Measurements from ENCODE around the gene DUSP7. TPM values are rescaled to one million over a fixed set of nuclear protein-coding genes. Genes with fewer than 3 reads are reported as not detected.

The DUSP7 gene
- total RNA-seq, 1 experiment from 2014 or later = 40.9 TPM

DNA sequence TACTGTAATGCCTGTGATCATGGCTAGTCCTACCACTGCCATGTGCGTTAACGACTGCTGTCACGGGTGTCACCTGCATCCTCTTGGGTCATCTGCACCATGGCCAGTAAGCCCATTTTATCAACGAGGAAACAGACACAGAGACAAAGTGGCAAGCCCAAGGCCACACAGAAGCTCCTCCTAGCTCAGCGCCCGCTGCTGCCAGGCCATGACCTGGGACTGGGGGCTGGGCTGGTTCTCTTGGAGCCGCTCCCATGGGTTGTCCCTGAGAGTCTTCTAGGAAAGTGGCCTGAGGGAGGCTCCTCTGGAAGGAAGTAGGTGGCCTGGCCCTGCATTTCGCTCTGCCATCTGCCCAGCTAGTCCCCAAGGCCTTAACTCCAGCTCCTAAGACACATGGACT is 4.9 kb downstream of the DUSP7 start:
- no peak for DNase-seq
- intact Hi-C loops (cut with micrococcal nuclease) = loop anchor here (10.0 kb wide), 1 partner anchor 163 kb away; no protein-coding TSS in a partner anchor
- ChIA-PET POLR2A (ENCODE audit: unreplicated experiment) (no interaction called here), CTCF (interaction anchor here (0.6 kb wide), 1 partner anchor 83 kb away, joined by 4 read pairs; no protein-coding TSS in a partner anchor)
- no peak overlapping the region for H3K4me2 ChIP-seq (ENCODE audit: low read length)
- BruUV-seq (replicated peaks) = no TSS peak
- H3K27me3 ChIP-seq (ENCODE audit: low read length) = no peaks in the 10 kb centered on the region
- H4K20me1 ChIP-seq (ENCODE audit: low read length) = peaks cover 10% of the 10 kb centered on the region
- H3K36me3 ChIP-seq (ENCODE audit: low read depth, low read length) = peaks cover 40% of the 10 kb centered on the region
- no peak overlapping the region for H3K9ac ChIP-seq (ENCODE audit: low read length)
- H3K9me2 ChIP-seq (replicated peaks; ENCODE audit: low read length) = no peaks in the 10 kb centered on the region
- TF ChIP-seq EZH2phosphoT487 (IDR thresholded peaks at IDR 0.05; ENCODE audit: borderline replicate concordance, low read length) (no peak), EZH2 (IDR thresholded peaks at IDR 0.05; ENCODE audit: low read length, unreplicated experiment) (no peak)
- TF ChIP-seq, protein P1, sequence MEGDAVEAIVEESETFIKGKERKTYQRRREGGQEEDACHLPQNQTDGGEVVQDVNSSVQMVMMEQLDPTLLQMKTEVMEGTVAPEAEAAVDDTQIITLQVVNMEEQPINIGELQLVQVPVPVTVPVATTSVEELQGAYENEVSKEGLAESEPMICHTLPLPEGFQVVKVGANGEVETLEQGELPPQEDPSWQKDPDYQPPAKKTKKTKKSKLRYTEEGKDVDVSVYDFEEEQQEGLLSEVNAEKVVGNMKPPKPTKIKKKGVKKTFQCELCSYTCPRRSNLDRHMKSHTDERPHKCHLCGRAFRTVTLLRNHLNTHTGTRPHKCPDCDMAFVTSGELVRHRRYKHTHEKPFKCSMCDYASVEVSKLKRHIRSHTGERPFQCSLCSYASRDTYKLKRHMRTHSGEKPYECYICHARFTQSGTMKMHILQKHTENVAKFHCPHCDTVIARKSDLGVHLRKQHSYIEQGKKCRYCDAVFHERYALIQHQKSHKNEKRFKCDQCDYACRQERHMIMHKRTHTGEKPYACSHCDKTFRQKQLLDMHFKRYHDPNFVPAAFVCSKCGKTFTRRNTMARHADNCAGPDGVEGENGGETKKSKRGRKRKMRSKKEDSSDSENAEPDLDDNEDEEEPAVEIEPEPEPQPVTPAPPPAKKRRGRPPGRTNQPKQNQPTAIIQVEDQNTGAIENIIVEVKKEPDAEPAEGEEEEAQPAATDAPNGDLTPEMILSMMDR (conservative IDR thresholded peaks at IDR 0.05; ENCODE audit: low read depth, low read length) = no peak
- no peak for ATAC-seq
- no peak overlapping the region for H2AFZ ChIP-seq (ENCODE audit: low read length)
- H3K27ac ChIP-seq (ENCODE audit: low read length) = no peak overlapping the region
- H3K79me2 ChIP-seq (ENCODE audit: low read length) = peaks cover 59% of the 10 kb centered on the region
- no peaks in the 10 kb centered on the region for H3K9me3 ChIP-seq (ENCODE audit: low read length)
- H3F3A ChIP-seq (ENCODE audit: low read length, unreplicated experiment) = no peaks in the 10 kb centered on the region
- peaks cover 49% of the 10 kb centered on the region for H3K4me1 ChIP-seq (ENCODE audit: insufficient read depth, low read length)
- H3K4me3 ChIP-seq (ENCODE audit: low read length) = no peak overlapping the region

DNA sequence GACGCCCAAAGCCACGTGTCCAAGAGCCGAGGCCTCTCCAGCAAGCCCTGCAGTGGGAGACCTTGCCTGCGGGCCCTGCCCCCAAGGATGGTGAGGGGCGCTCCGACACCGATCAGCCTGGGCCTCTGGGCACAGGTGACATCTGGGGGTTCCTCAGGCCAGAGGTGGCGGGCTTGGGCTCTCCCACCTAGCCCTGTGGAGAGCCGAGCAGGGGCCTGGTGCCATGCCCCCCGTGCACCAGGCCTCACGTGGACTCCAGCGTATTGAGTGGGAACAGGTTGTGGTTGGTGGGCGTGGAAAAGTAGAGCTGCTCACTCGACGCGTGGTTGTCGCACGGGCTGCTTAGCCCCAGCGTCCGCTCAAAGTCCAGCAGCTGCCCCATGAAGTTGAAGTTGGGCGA is 5.8 kb downstream of the DUSP7 start:
- no TSS peak for BruUV-seq (replicated peaks)
- POLR2A ChIA-PET (ENCODE audit: unreplicated experiment) = interaction anchor here (0.6 kb wide), 1 partner anchor 77 kb away, joined by 6 read pairs; no protein-coding TSS in a partner anchor
- intact Hi-C loops (cut with micrococcal nuclease) = loop anchor here (10.0 kb wide), 1 partner anchor 164 kb away; no protein-coding TSS in a partner anchor

DNA sequence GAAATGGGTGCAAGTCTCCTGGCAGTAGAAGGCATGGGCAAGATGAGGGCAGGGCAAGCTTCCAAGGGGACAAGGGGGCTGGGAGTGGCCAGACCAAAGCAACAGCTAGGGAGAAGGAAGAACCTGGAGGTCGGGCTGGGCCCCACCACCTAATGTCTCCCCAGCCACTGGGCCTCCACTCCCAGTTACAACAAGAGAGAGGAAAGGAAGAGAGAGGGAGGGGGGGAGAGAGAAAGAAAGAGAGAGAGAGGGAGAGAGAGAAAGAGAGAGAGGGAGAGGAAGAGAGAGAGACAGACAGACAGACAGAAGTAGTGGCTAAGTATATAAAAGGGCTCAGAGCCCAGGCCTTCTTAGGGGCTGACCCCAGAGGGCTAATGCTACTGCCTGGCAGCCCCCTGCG is 6.9 kb downstream of the DUSP7 start:
- intact Hi-C loops (cut with micrococcal nuclease) = no loop called here
- POLR2A ChIA-PET (ENCODE audit: unreplicated experiment) = no interaction called here
- peaks cover 7% of the 10 kb centered on the region for H4K20me1 ChIP-seq (ENCODE audit: low read length)
- H3K9ac ChIP-seq (ENCODE audit: low read length) = no peak overlapping the region
- H3K4me2 ChIP-seq (ENCODE audit: low read length) = no peak overlapping the region
- no peaks in the 10 kb centered on the region for H3K9me2 ChIP-seq (replicated peaks; ENCODE audit: low read length)
- H3F3A ChIP-seq (ENCODE audit: low read length, unreplicated experiment) = peaks cover 6% of the 10 kb centered on the region
- no peak overlapping the region for H2AFZ ChIP-seq (ENCODE audit: low read length)
- no peak for ATAC-seq
- H3K9me3 ChIP-seq (ENCODE audit: low read length) = no peaks in the 10 kb centered on the region
- H3K4me1 ChIP-seq (ENCODE audit: insufficient read depth, low read length) = peaks cover 64% of the 10 kb centered on the region
- TF ChIP-seq, protein P1 (conservative IDR thresholded peaks at IDR 0.05; ENCODE audit: low read depth, low read length) = no peak
- TF ChIP-seq EZH2phosphoT487 (IDR thresholded peaks at IDR 0.05; ENCODE audit: borderline replicate concordance, low read length) (no peak), EZH2 (IDR thresholded peaks at IDR 0.05; ENCODE audit: low read length, unreplicated experiment) (no peak)
- no peaks in the 10 kb centered on the region for H3K27me3 ChIP-seq (ENCODE audit: low read length)
- peaks cover 43% of the 10 kb centered on the region for H3K79me2 ChIP-seq (ENCODE audit: low read length)
- no peak overlapping the region for H3K27ac ChIP-seq (ENCODE audit: low read length)
- H3K36me3 ChIP-seq (ENCODE audit: low read depth, low read length) = peaks cover 40% of the 10 kb centered on the region
- CTCF ChIA-PET = no interaction called here
- no TSS peak for BruUV-seq (replicated peaks)
- DNase-seq = no peak
- no peak overlapping the region for H3K4me3 ChIP-seq (ENCODE audit: low read length)

More for the DNA sequence above, 5.8 kb downstream of the DUSP7 start:
- Histone ChIP-seq H3K9me3 (ENCODE audit: low read length) (no peaks in the 10 kb centered on the region), H3K4me1 (ENCODE audit: insufficient read depth, low read length) (peaks cover 57% of the 10 kb centered on the region), H3K9ac (ENCODE audit: low read length) (no peak overlapping the region), H3K27ac (ENCODE audit: low read length) (no peak overlapping the region), H3F3A (ENCODE audit: low read length, unreplicated experiment) (peaks cover 6% of the 10 kb centered on the region), H3K9me2 (replicated peaks; ENCODE audit: low read length) (no peaks in the 10 kb centered on the region), H3K27me3 (ENCODE audit: low read length) (no peaks in the 10 kb centered on the region), H3K79me2 (ENCODE audit: low read length) (peaks cover 54% of the 10 kb centered on the region), H4K20me1 (ENCODE audit: low read length) (peaks cover 10% of the 10 kb centered on the region), H2AFZ (ENCODE audit: low read length) (no peak overlapping the region), H3K4me3 (ENCODE audit: low read length) (no peak overlapping the region), H3K36me3 (ENCODE audit: low read depth, low read length) (peaks cover 40% of the 10 kb centered on the region), H3K4me2 (ENCODE audit: low read length) (no peak overlapping the region)
- TF ChIP-seq, protein P1 (conservative IDR thresholded peaks at IDR 0.05; ENCODE audit: low read depth, low read length) = no peak
- TF ChIP-seq EZH2 (IDR thresholded peaks at IDR 0.05; ENCODE audit: low read length, unreplicated experiment) = no peak
- no peak for TF ChIP-seq EZH2phosphoT487 (IDR thresholded peaks at IDR 0.05; ENCODE audit: borderline replicate concordance, low read length)
- CTCF ChIA-PET = interaction anchor here (0.6 kb wide), 1 partner anchor 109 kb away, joined by 4 read pairs; the partner anchor contains the start of gene RRP9
- no peak for ATAC-seq
- DNase-seq = no peak
